ENCODE measurements around the gene HOXD9.

HOXD9 gene

GRCh38 chr2:176124110-176124946 is 1.8 kb downstream of the HOXD9 start:
- DNase-seq (ENCODE audit: low read depth in 2 of 2), result no peak

- DNase-seq (ENCODE audit: low read depth in 2 of 2), result no peak
Measured at GRCh38 chr2:176124947-176125771, 2.6 kb downstream of the HOXD9 start.

DNA sequence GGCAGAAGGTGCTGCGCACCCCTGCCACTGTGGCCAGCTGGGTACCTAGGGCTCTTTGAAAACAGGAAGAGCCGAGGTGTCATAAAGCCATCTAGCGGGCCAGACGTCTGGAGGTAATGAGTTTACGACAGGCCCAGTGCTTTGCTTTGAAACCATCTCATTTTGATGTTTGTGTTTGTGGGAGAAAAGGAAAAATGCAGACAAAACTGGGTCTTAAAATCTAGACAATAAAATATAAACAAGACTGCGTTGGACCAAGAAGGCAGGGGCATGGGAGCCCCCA is 3.2 kb downstream of the HOXD9 start:
- DNase-seq (ENCODE audit: low read depth in 2 of 2), result no peak

- peak; percentile 43 to 57 for DNase-seq (ENCODE audit: low read depth in 2 of 2)
Measured at GRCh38 chr2:176126929-176127773, 4.6 kb downstream of the HOXD9 start.

DNA sequence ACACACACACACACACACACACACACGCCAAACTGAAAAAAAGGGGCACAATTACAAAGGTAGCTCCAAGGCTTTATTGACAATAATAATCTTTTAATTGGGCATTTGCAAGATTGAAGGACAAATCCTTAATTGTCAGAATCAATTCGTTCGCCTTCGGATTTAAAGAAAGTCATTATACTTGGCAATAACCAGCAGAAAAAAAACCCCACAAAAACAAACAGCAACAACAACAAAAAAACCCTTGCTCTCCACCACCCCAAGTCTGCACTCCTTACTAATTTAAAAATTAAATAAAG is 5.2 kb downstream of the HOXD9 start:
- no peak for DNase-seq (ENCODE audit: low read depth in 2 of 2)

GRCh38 chr2:176128172-176128981 is 5.9 kb downstream of the HOXD9 start:
- no peak for DNase-seq (ENCODE audit: low read depth in 2 of 2)

DNA sequence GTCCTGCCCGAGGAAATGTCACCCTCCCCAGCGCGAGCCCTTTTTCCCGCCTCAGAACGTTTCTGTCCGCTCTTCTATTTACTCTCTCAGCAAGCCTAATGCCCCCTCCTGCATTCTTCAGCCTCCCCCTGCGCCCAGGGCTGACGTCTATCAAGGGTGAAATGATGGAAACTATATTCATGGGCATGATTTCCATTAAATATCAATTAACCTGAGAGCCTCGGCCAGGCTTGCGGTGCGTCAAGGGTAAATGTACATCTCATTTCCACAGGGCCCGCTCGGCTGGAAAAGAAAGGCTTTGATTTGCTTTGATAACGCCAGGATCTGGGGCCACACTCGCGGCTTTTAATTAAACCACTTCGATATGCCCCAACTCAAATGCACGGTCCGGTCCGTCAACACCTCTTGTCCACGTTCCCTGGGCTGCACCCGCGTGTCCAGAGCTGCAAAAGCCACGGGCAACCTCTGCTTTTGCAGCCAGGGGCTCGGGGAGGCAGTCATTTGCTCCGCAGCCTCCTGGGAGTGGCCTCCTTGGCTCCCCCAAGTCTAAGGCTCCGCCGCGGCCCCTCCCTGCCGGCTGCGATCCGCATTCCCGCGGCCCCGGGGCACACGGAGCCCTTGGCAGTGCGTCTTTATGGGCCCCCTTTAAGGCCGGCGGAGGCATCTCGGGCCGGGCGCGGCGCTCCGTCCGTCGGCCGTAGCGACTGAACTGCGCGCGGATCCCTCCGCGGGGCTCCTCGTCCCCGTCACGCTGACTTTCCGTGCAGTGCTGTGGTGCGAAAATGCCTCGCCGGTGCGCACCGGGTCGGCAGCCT is 6.7 kb downstream of the HOXD9 start, which contains the start of gene HOXD8:
Gene HOXD8 (plus strand): TSS at position 724 of the 815 bp plus-strand sequence. CDS start 662 bp downstream, outside the sequence.
- DNase-seq (ENCODE audit: low read depth in 2 of 2), result no peak

- no peak for DNase-seq (ENCODE audit: low read depth in 2 of 2)
Measured at GRCh38 chr2:176129813-176130146, 7.3 kb downstream of the HOXD9 start.

- DNase-seq (ENCODE audit: low read depth in 2 of 2), result no peak
Measured at GRCh38 chr2:176130147-176130956, 7.8 kb downstream of the HOXD9 start.

DNA sequence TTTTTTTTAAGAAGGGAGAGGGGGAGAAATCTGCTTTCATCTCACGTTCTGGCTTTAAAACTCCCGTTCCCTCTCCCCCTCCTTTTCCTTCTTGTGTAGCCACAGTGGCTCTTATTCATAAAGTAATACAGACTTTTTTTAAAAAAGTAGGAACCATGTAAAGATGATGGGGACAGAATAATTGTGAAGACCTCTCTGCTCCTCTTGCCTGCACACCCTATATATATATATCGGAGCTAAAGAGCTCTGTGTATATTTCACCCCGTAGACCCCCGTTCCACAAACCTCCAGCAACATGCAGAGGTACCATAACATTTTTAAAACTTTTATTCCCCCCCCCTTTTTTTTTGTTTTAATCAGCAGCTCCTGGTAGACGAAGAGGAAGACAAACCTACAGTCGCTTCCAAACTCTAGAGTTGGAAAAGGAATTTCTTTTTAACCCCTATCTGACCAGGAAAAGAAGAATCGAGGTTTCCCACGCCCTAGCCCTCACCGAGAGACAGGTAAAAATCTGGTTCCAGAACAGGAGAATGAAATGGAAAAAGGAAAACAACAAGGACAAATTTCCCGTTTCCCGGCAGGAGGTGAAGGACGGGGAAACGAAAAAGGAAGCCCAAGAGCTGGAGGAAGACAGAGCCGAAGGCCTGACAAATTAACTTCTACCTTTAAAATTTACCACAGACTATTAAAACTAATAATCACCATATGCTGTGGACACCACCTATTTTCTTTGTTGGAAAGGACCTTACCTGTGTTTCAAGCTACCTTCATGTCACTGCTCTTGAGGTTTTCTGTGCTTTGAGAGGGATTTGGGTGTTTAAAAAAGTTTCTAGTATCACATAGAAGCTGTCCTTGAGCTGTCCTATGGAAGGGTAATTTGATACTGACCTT is 8.7 kb downstream of the HOXD9 start:
- no peak for DNase-seq (ENCODE audit: low read depth in 2 of 2)

- no peak for DNase-seq (ENCODE audit: low read depth in 2 of 2)
Measured at GRCh38 chr2:176131848-176132158, 9.3 kb downstream of the HOXD9 start.

DNA sequence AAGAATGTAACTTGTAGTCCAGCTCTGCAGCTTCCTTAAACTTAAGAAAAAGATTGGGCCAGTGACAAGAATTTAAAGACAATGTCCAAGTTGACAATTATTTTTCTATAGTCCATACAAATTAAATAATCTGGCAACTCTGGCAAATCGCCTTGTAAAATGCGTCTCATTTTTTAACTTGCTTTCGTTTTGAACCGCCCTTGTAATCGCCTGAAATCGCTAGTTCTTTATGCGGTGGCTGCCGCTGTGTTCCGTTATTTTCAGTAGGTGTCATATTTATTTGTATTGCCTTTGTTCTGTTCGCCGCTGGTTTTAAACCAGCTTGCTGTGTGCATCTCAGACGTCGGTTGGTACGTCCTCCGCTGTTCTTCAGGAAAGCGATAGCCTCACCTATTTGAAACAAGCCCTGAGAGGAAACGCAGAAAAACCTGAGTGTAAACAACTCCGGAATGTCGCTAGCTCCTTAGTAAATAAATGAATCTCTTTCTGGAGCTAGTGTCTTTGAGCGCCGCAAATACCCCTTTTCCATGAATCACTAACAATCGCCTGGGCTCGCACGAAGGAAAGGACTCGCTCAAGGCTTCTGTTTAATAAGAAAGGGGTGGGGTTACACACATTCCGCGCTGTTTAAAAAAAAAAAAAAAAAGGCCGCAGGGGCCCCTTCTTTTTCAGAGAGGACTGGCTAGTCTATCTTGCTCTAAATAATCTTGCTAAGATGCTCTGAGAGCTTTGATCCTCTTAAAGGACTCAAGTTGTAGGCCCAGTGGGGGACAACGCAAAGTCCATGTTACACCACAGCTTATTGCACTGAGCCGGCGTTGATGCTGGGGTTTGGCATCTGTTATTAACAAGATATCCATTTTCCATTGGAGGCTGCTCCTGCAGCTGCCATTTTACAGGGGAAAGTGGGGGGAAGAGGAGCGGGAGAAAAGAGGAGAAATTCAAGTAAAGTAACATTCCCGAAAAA is 10.0 kb downstream of the HOXD9 start:
- DNase-seq (ENCODE audit: low read depth in 2 of 2), result no peak

DNA sequence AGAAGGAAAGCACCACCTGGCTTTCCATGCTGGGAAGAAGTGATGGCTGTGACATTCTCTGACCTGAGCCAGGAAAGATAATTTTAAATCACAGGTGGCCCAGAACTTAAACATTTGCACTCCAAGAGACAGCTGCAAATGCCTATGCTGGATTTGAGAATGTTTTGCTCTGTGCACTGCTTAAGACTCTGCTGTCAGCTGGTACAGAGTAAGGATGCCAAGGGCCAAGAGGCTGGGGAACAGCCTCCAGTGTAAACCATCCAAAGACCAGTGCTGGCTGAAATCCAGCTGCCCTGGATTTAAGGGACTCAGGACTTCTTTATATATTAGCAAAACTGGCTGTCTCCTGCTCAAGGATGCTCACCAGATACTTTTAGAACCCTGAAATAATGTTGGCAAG is 10.9 kb downstream of the HOXD9 start:
- DNase-seq (ENCODE audit: low read depth in 2 of 2), result no peak

- no peak for DNase-seq (ENCODE audit: low read depth in 2 of 2)
Measured at GRCh38 chr2:176134035-176134434, 11.5 kb downstream of the HOXD9 start.

DNA sequence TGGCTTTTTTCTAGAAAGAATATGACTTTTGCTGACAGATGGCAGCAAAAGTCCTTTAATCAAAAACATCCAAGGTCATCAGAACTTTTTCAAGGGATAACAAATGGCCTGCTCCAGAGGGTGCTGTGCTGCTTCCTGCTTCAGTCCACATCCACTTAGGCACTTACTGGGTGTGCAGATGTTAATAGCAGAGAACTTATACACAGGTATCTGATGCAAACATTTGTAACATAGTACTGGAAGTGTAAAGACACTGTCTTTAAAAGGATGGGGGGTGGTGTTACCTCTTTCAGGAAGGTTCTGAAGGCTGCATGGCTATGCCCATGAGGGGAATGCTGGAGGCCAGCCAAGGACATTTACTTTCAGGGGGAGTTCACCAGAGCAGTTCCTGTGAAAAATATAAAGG is 12.5 kb downstream of the HOXD9 start:
- no peak for DNase-seq (ENCODE audit: low read depth in 2 of 2)

DNA sequence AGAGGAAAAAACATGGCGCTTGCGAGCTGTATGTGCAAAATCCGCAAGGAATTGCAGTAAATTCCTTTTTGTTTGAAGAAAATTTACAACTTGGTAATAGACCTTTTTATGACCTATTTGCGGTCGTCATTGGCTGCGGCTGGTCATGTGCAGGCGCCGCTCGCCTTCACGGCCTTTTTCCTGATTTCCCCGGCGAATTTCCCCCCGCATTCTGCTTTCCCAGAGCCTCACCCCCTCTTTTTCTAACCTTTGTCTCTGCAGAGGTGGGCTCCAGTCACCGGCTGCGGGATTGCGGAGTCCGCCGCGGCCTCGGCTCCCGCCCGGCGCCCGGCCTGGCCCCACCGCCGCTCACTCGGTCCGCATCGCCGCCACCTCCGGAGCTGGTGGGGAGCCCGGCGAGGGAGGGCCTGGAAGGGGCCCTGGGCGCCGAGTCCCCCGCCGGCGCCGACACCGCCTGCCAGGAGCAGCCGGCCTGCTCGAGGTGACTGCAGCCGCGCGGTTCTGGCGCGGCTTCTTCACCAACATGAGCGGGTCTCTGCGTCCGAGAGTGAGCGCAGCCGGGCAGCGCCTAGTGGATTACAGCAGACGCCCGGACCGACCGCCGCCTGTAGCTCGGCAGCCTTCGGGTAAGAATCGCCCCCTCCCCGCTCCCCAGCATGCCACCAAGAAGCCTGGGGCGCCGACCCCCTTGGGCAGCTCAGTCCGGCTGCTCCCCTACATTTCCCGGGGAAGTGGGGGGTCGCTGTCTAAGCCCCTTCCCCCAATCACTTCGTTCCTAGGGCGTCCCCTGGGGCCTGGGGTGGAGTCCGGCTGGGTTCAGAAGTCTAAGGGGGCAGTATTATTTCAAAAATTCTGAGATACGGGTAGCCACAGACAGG is 14.1 kb downstream of the HOXD9 start:
- no peak for DNase-seq (ENCODE audit: low read depth in 2 of 2)

- DNase-seq (ENCODE audit: low read depth in 2 of 2), result no peak
Measured at GRCh38 chr2:176137252-176137580, 14.7 kb downstream of the HOXD9 start.
